ENCODE measurements around the gene CFAP65. TPM values are rescaled to one million over a fixed set of nuclear protein-coding genes. Genes with fewer than 3 reads are reported as not detected.

CFAP65 gene
- polyA plus RNA-seq, 3 donors, result not detected

- Histone ChIP-seq H3K9ac (ENCODE audit: insufficient read depth, low read length, poor library complexity, severe bottlenecking) (no peak overlapping the region), H3K4me2 (replicated peaks; ENCODE audit: extremely low read depth, low read length, poor library complexity, severe bottlenecking) (no peak overlapping the region), H3K27me3 (ENCODE audit: control insufficient read depth in 2 of 2, insufficient read depth in 2 of 2, low read length in 2 of 2) (no peaks in the 10 kb centered on the region), H2AFZ (ENCODE audit: insufficient read depth, low read depth, low read length, poor library complexity, severe bottlenecking) (no peak overlapping the region), H3K36me3 (replicated peaks in 1 of 2; ENCODE audit: control insufficient read depth in 1 of 2, insufficient read depth in 2 of 2, low read length in 2 of 2) (no peaks in the 10 kb centered on the region), H3K4me3 (replicated peaks in 1 of 3; ENCODE audit: low read depth in 2 of 3, low read length in 3 of 3) (no peak overlapping the region), H3K4me1 (ENCODE audit: control insufficient read depth in 1 of 2, insufficient read depth in 2 of 2, low read length in 2 of 2) (peaks cover 11 to 17% of the 10 kb centered on the region in 2 donors), H4K20me1 (ENCODE audit: insufficient read depth, low read length) (no peaks in the 10 kb centered on the region), H3K79me2 (ENCODE audit: insufficient read depth, low read length) (no peaks in the 10 kb centered on the region), H3K9me3 (replicated peaks in 1 of 2; ENCODE audit: control insufficient read depth in 1 of 2, insufficient read depth in 1 of 2, low read length in 2 of 2) (no peaks in the 10 kb centered on the region), H3K27ac (ENCODE audit: low read depth in 1 of 2, low read length in 2 of 2) (no peak overlapping the region)
- H3K4me1 Mint-ChIP-seq, result peaks cover 11% of the 10 kb centered on the region
- DNase-seq, result no peak
- intact Hi-C loops (cut with micrococcal nuclease), result no loop called here
- no peak for TF ChIP-seq CTCF (IDR thresholded peaks at IDR 0.05)
- 90% methylated on average over 9 of the region's 9 CpGs for WGBS (ENCODE audit: insufficient coverage)
- H3K36me3 Mint-ChIP-seq, result no peaks in the 10 kb centered on the region
- no peaks in the 10 kb centered on the region for H3K9me3 Mint-ChIP-seq
- no peak overlapping the region for H3K27ac Mint-ChIP-seq
- H3K27me3 Mint-ChIP-seq (ENCODE audit: low read depth in 3 of 3), result peaks cover 3 to 6% (median 6%) of the 10 kb centered on the region in 3 donors
- H3K4me3 Mint-ChIP-seq, result no peak overlapping the region
Observed at GRCh38 chr2:219021591-219021990, 19.7 kb downstream of the CFAP65 start.

- TF ChIP-seq CTCF (IDR thresholded peaks at IDR 0.05), result no peak
- H3K4me3 ChIP-seq (replicated peaks in 1 of 3; ENCODE audit: low read depth in 2 of 3, low read length in 3 of 3), result no peak overlapping the region
- Mint-ChIP-seq H3K27ac (peak overlapping the region in 1 of 7 donors; percentile 78), H3K4me1 (peaks cover 11% of the 10 kb centered on the region), H3K4me3 (no peak overlapping the region), H3K27me3 (ENCODE audit: low read depth in 3 of 3) (peaks cover 6 to 7% (median 7%) of the 10 kb centered on the region in 3 donors), H3K9me3 (no peaks in the 10 kb centered on the region), H3K36me3 (no peaks in the 10 kb centered on the region)
- H3K27me3 ChIP-seq (ENCODE audit: control insufficient read depth in 2 of 2, insufficient read depth in 2 of 2, low read length in 2 of 2), result no peaks in the 10 kb centered on the region
- H4K20me1 ChIP-seq (ENCODE audit: insufficient read depth, low read length), result no peaks in the 10 kb centered on the region
- no peaks in the 10 kb centered on the region for H3K36me3 ChIP-seq (replicated peaks in 1 of 2; ENCODE audit: control insufficient read depth in 1 of 2, insufficient read depth in 2 of 2, low read length in 2 of 2)
- intact Hi-C loops (cut with micrococcal nuclease), result no loop called here
- 40% methylated on average over 4 of the region's 11 CpGs for WGBS (ENCODE audit: insufficient coverage)
- no peak overlapping the region for H3K4me2 ChIP-seq (replicated peaks; ENCODE audit: extremely low read depth, low read length, poor library complexity, severe bottlenecking)
- DNase-seq, result no peak
- no peak overlapping the region for H3K9ac ChIP-seq (ENCODE audit: insufficient read depth, low read length, poor library complexity, severe bottlenecking)
- H3K4me1 ChIP-seq (ENCODE audit: control insufficient read depth in 1 of 2, insufficient read depth in 2 of 2, low read length in 2 of 2), result peaks cover 11 to 17% of the 10 kb centered on the region in 2 donors
- no peaks in the 10 kb centered on the region for H3K9me3 ChIP-seq (replicated peaks in 1 of 2; ENCODE audit: control insufficient read depth in 1 of 2, insufficient read depth in 1 of 2, low read length in 2 of 2)
- H3K27ac ChIP-seq (ENCODE audit: low read depth in 1 of 2, low read length in 2 of 2), result no peak overlapping the region
- no peaks in the 10 kb centered on the region for H3K79me2 ChIP-seq (ENCODE audit: insufficient read depth, low read length)
- H2AFZ ChIP-seq (ENCODE audit: insufficient read depth, low read depth, low read length, poor library complexity, severe bottlenecking), result no peak overlapping the region
Observed at GRCh38 chr2:219020604-219021365, 20.5 kb downstream of the CFAP65 start.
